ACC112 (cell line): ENCODE measurements around the gene TMED3.
A peak's percentile ranks its signal among the peaks of the same experiment; 100 is the strongest.

Experiments
- H2AFZ ChIP-seq: fragments of 200-600 bp; sonication (generic); one replicate; pipeline ENCODE4 v1.6.0; 2017; ENCODE audit warnings: antibody characterized with exemption, low read length; ENCODE audit not compliant: unreplicated experiment
- H3K27ac ChIP-seq: fragments of 200-600 bp; sonication (generic); 2 replicates; pipeline ENCODE4 v1.5.1; 2014; ENCODE audit warnings: low read depth, mild to moderate bottlenecking, antibody characterized with exemption, low read length, moderate library complexity
- H3K27me3 ChIP-seq: fragments of 200-600 bp; sonication (generic); 2 replicates; pipeline ENCODE4 v1.6.1; 2014; ENCODE audit warnings: mild to moderate bottlenecking, antibody characterized with exemption, low read length, moderate library complexity, mixed read lengths; ENCODE audit not compliant: insufficient read depth
- H3K36me3 ChIP-seq: fragments of 200-600 bp; sonication (generic); 2 replicates; pipeline ENCODE4 v1.6.1; 2016; ENCODE audit warnings: mild to moderate bottlenecking, antibody characterized with exemption, low read length, moderate library complexity, mixed read lengths; ENCODE audit not compliant: insufficient read depth
- H3K4me1 ChIP-seq: fragments of 200-600 bp; sonication (generic); one replicate; pipeline ENCODE4 v1.6.1; 2016; ENCODE audit warnings: low read length, mixed read lengths; ENCODE audit not compliant: insufficient read depth, unreplicated experiment, control insufficient read depth
- H3K4me3 ChIP-seq: fragments of 200-600 bp; sonication (generic); 2 replicates; pipeline ENCODE4 v1.5.1; 2014; ENCODE audit warnings: mild to moderate bottlenecking, low read depth, low read length
- H3K79me2 ChIP-seq: fragments of 200-600 bp; sonication (generic); one replicate; pipeline ENCODE4 v1.6.0; 2016; ENCODE audit warnings: low read length; ENCODE audit not compliant: control insufficient read depth, unreplicated experiment, insufficient read depth

The TMED3 gene

GRCh38 chr15:79296583-79296982, 14.3 kb upstream of the TMED3 start:
- Histone ChIP-seq H3K27me3 (peaks cover 98% of the 10 kb centered on the region), H2AFZ (no peak overlapping the region)

DNA sequence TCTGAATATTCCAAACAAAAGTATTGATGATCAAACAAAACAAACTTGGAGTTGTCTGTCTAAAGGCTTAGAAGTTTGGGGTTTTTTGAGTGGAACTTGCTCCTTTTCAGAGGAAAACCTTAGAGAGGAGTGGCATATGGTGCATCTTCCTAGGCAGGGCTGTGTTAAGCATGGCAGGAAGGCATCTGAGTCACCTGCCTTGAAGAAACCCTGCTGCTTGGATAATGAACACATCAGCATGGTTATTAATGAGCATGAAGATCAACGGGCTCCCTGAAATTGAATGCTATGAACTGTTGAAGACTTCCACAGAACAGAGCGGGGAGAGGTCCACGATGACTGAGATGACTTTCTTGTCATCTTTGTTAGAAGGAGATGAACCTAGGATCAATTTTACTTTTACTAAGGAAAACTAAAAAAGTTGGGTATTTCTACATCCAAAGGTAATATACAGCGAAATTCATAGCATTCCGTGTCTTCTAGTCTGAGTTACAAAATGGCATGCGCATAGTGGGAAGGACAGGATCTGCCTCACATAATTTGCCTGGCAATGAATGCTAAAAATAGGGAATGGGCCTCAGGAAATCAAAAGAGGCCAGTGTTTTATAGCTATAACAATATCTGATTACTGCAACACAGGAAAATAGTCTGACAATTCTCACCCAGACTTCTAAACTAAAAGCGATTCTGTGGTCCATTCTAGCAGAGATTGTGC, 11.6 kb upstream of the TMED3 start:
- no peaks in the 10 kb centered on the region for H3K79me2 ChIP-seq
- H3K4me3 ChIP-seq: no peak overlapping the region
- H3K4me1 ChIP-seq: no peaks in the 10 kb centered on the region
- H3K27me3 ChIP-seq: peaks cover 98% of the 10 kb centered on the region
- no peak overlapping the region for H2AFZ ChIP-seq
- H3K27ac ChIP-seq: no peak overlapping the region
- H3K36me3 ChIP-seq: no peaks in the 10 kb centered on the region

More at GRCh38 chr15:79296583-79296982, 14.3 kb upstream of the TMED3 start:
- H3K4me1 ChIP-seq: no peaks in the 10 kb centered on the region
- no peaks in the 10 kb centered on the region for H3K79me2 ChIP-seq
- H3K36me3 ChIP-seq: no peaks in the 10 kb centered on the region
- no peak overlapping the region for H3K4me3 ChIP-seq
- no peak overlapping the region for H3K27ac ChIP-seq

- no peaks in the 10 kb centered on the region for H3K79me2 ChIP-seq
- no peak overlapping the region for H3K27ac ChIP-seq
- H3K4me1 ChIP-seq: no peaks in the 10 kb centered on the region
- no peak overlapping the region for H2AFZ ChIP-seq
- H3K27me3 ChIP-seq: peaks cover 99% of the 10 kb centered on the region
- no peak overlapping the region for H3K4me3 ChIP-seq
- H3K36me3 ChIP-seq: no peaks in the 10 kb centered on the region
Measured at GRCh38 chr15:79299841-79300235, 11.1 kb upstream of the TMED3 start.

DNA sequence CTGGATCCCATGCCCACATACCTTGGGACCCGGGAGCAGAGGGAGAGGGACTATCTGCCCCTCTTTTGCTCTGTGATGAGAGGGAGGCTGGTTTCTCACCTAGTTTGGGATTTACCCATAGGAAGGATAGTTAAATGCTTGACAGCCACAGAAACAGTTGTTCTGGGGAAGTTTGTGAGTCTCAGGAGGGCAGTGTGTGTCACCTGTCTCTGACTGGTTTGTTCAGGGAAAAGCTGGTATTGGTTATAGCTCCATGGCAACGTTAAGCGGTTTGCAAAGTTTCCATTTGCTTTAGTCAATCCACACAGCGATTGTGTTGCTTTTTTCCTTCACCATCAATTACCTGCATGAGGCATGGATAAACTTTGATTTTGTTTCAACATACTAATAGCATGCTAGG, 3.7 kb upstream of the TMED3 start:
- peaks cover 78% of the 10 kb centered on the region for H3K27me3 ChIP-seq
- H3K79me2 ChIP-seq: peaks cover 12% of the 10 kb centered on the region
- no peak overlapping the region for H2AFZ ChIP-seq
- no peak overlapping the region for H3K27ac ChIP-seq
- no peak overlapping the region for H3K4me3 ChIP-seq
- H3K36me3 ChIP-seq: no peaks in the 10 kb centered on the region
- H3K4me1 ChIP-seq: peaks cover 4% of the 10 kb centered on the region

DNA sequence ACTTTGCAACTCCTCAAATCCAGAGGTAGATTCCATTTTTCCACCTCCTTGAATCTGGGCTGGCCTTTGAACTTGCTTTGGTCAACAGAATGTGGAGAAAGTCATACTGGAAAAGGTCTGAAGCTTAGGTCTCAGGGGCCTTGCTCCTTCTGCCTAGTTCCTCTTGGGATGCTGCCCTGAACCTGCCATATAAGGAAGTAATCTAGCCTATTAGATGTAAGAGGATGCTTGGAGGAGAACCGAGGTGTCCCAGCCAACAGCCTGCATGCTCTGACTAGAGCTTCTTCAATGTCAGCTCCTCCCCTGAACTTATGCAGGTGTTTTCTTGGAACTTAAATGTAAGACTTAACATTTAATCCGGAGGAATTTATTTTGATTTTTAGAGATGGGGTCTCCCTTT, 2.0 kb upstream of the TMED3 start:
- H3K27me3 ChIP-seq: peaks cover 63% of the 10 kb centered on the region

GRCh38 chr15:79310612-79310984, 314 bp upstream of the TMED3 start:
- peak overlapping the region; percentile 58 for H2AFZ ChIP-seq
- H3K27ac ChIP-seq: no peak overlapping the region
- H3K4me3 ChIP-seq: peak overlapping the region; percentile 96

More for the DNA sequence above, 2.0 kb upstream of the TMED3 start:
- H3K4me1 ChIP-seq: peaks cover 10% of the 10 kb centered on the region
- peaks cover 6% of the 10 kb centered on the region for H3K36me3 ChIP-seq
- no peak overlapping the region for H3K4me3 ChIP-seq
- peaks cover 28% of the 10 kb centered on the region for H3K79me2 ChIP-seq
- no peak overlapping the region for H3K27ac ChIP-seq
- H2AFZ ChIP-seq: no peak overlapping the region

GRCh38 chr15:79311901-79312553, 1.1 kb downstream of the TMED3 start:
- Histone ChIP-seq H3K79me2 (peaks cover 35% of the 10 kb centered on the region), H2AFZ (peak overlapping the region; percentile 85), H3K27me3 (peaks cover 32% of the 10 kb centered on the region), H3K27ac (no peak overlapping the region), H3K36me3 (peaks cover 28% of the 10 kb centered on the region), H3K4me1 (peaks cover 10% of the 10 kb centered on the region), H3K4me3 (peak overlapping the region; percentile 96)

More at GRCh38 chr15:79310612-79310984, 314 bp upstream of the TMED3 start:
- H3K4me1 ChIP-seq: peaks cover 10% of the 10 kb centered on the region
- H3K36me3 ChIP-seq: peaks cover 22% of the 10 kb centered on the region
- peaks cover 35% of the 10 kb centered on the region for H3K79me2 ChIP-seq
- H3K27me3 ChIP-seq: peaks cover 45% of the 10 kb centered on the region

- Histone ChIP-seq H3K4me3 (no peak overlapping the region), H3K79me2 (peaks cover 39% of the 10 kb centered on the region)
Measured at GRCh38 chr15:79314186-79314585, 3.3 kb downstream of the TMED3 start.

GRCh38 chr15:79314811-79315210, 3.9 kb downstream of the TMED3 start:
- no peak overlapping the region for H3K27ac ChIP-seq

More at GRCh38 chr15:79314186-79314585, 3.3 kb downstream of the TMED3 start:
- Histone ChIP-seq H3K27me3 (peaks cover 10% of the 10 kb centered on the region), H3K36me3 (peaks cover 32% of the 10 kb centered on the region), H2AFZ (no peak overlapping the region), H3K4me1 (peaks cover 10% of the 10 kb centered on the region), H3K27ac (no peak overlapping the region)

DNA sequence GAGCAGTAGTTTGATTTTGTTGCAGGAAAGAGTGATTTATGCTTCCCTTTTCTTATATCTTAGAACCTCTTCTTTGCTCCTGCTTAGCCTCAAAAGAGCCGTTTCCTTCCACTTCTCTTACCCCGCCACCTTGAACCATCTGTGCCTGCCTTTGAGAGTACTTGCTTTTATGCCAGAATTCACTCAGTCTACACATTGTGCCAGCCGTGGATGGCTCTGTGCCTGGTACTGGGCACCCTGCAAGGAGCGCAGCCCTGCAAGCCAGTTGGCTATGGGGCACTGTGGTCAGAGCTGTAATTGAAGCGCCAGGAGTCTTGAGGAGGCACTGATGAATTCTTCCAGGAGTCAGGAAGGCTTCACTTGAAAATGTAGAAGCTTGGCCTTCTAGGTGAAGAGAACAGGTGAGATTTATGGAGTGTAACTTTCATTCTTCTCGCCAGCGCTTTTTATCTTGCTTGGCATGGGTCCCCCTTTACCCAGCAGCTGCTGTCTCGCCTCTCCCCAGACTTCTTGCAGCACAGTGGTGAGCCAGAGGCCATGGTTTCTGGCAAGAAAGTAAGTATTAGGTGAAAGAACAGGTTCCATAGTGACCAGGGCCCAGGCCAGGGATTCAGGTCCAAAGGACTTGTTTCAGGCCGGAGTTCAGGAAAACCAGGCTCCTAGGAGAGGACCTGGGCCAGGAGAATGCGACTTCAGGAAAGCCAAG, 4.9 kb downstream of the TMED3 start:
- Histone ChIP-seq H3K36me3 (peaks cover 35% of the 10 kb centered on the region), H3K79me2 (peaks cover 41% of the 10 kb centered on the region), H3K27me3 (no peaks in the 10 kb centered on the region), H3K4me3 (no peak overlapping the region), H3K4me1 (peaks cover 10% of the 10 kb centered on the region), H2AFZ (no peak overlapping the region), H3K27ac (no peak overlapping the region)

More at GRCh38 chr15:79314811-79315210, 3.9 kb downstream of the TMED3 start:
- H3K4me1 ChIP-seq: peaks cover 10% of the 10 kb centered on the region
- peaks cover 4% of the 10 kb centered on the region for H3K27me3 ChIP-seq
- H2AFZ ChIP-seq: no peak overlapping the region
- H3K36me3 ChIP-seq: peaks cover 32% of the 10 kb centered on the region
- no peak overlapping the region for H3K4me3 ChIP-seq
- peaks cover 39% of the 10 kb centered on the region for H3K79me2 ChIP-seq
